ENCODE results near the gene COL26A1. TPM values are rescaled to one million over a fixed set of nuclear protein-coding genes. Genes with fewer than 3 reads are reported as not detected.

The COL26A1 gene
- total and polyA plus RNA-seq, 2 of the 4 experiments (the other 2 are of a cell fraction) = not detected

DNA sequence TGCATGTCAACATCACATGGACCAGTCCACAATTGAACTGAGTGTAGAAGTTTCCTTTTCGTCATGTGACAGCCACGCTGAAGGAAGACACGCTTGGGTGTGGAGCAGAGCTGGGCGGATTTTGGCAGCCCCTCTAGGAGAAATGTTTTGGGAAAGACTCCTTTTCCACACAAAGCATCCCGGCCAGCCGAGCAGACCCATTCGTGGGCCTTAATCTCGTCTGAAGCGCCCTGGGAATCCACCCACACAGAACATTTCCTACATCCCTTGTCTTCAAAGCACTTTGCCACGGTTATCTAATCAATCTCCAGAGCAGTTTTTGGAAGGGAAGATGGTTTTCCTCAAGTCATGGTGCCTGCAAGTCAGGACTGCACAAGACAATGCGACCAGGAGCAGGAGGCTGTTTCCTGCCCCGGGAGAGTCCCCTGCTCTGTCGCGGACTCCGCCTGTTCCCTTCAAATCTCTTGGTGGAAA lies 32.6 kb upstream of the COL26A1 start:
- H2AFZ ChIP-seq (replicated peaks; ENCODE audit: low read length, poor library complexity) = peak overlapping the region; percentile 26
- H2BK120ac ChIP-seq (ENCODE audit: low read depth, low read length) = no peak overlapping the region
- H3K56ac ChIP-seq (ENCODE audit: extremely low read depth, insufficient read depth, low read length) = no peak overlapping the region
- no peak overlapping the region for H2BK5ac ChIP-seq (ENCODE audit: low read depth, low read length, poor library complexity, severe bottlenecking)
- H3K4me1 ChIP-seq (ENCODE audit: control insufficient read depth, insufficient read depth, low read length) = no peaks in the 10 kb centered on the region
- H3K18ac ChIP-seq (ENCODE audit: low read depth, low read length) = no peak overlapping the region
- no peak overlapping the region for H2AK9ac ChIP-seq (replicated peaks; ENCODE audit: low read depth, low read length, poor library complexity)
- no peak for ATAC-seq (ENCODE audit: low read depth)
- H3K14ac ChIP-seq (replicated peaks; ENCODE audit: low read depth, low read length) = no peak overlapping the region
- no peak overlapping the region for H3K23ac ChIP-seq (ENCODE audit: low read depth, low read length)
- H3K27me3 ChIP-seq (ENCODE audit: control insufficient read depth, insufficient read depth, low read length) = peaks cover 8% of the 10 kb centered on the region
- H3K4ac ChIP-seq (ENCODE audit: low read depth, low read length) = no peak overlapping the region
- no peak overlapping the region for H2AK5ac ChIP-seq (ENCODE audit: low read depth, low read length)
- no peak overlapping the region for H2BK20ac ChIP-seq (ENCODE audit: low read depth, low read length)
- no peaks in the 10 kb centered on the region for H3K79me1 ChIP-seq (ENCODE audit: low read depth in 1 of 2, low read length in 2 of 2)
- H3K9me3 ChIP-seq (ENCODE audit: control insufficient read depth, insufficient read depth, low read length) = no peaks in the 10 kb centered on the region
- no peak overlapping the region for H4K91ac ChIP-seq (ENCODE audit: insufficient read depth, low read depth, low read length)
- H2BK15ac ChIP-seq (ENCODE audit: low read depth, low read length) = no peak overlapping the region
- no peak overlapping the region for H3K27ac ChIP-seq (ENCODE audit: insufficient read depth, low read length)
- H3K4me3 ChIP-seq (ENCODE audit: insufficient read depth, low read depth, low read length) = no peak overlapping the region
- H3K9me1 ChIP-seq (ENCODE audit: insufficient read depth, low read length) = no peaks in the 10 kb centered on the region
- DNase-seq = no peak
- no peaks in the 10 kb centered on the region for H4K20me1 ChIP-seq (ENCODE audit: insufficient read depth, low read length)
- CTCF ChIA-PET = no interaction called here
- no peaks in the 10 kb centered on the region for H3K36me3 ChIP-seq (ENCODE audit: control insufficient read depth, insufficient read depth, low read length)
- intact Hi-C loops (cut with micrococcal nuclease) (no loop called here), dilution Hi-C loops (cut with HindIII; ENCODE audit: low sequenced_read_pairs, unreplicated experiment) (no loop called here), in situ Hi-C loops (cut with MboI; ENCODE audit: low sequenced_read_pairs) (no loop called here)
- H4K5ac ChIP-seq (ENCODE audit: low read depth, low read length) = no peak overlapping the region
- no peak overlapping the region for H3K4me2 ChIP-seq (ENCODE audit: low read depth, low read length)
- BruUV-seq (replicated peaks) = no TSS peak
- H4K8ac ChIP-seq (ENCODE audit: low read depth in 2 of 2, low read length in 2 of 2) = no peak overlapping the region
- H3K9ac ChIP-seq (ENCODE audit: low read depth, low read length) = no peak overlapping the region
- POLR2A ChIA-PET (ENCODE audit: unreplicated experiment) = no interaction called here
- 82% methylated on average over 5 of the region's 15 CpGs; no CpG with 5 or more reads in 1 of the 2 experiments for WGBS, 2 experiments (ENCODE audit: extremely low coverage in 2 of 2, insufficient read length in 1 of 2)
- TF ChIP-seq BHLHE40 (IDR thresholded peaks at IDR 0.05; ENCODE audit: low read depth, low read length) (no peak), CHD1 (IDR thresholded peaks at IDR 0.05; ENCODE audit: low read depth, low read length) (no peak), RAD21 (IDR thresholded peaks at IDR 0.05; ENCODE audit: low read length) (no peak), FOS (IDR thresholded peaks at IDR 0.05; ENCODE audit: low read depth, low read length) (no peak)
